ENCODE results near the gene AGK.
"Not testable (repeated sequence)": the region's sequence is repeated elsewhere in the genome, so short reads cannot be mapped to it uniquely, and the experiment has no call there.

Gene AGK

GRCh38 chr7:141557831-141558531, 6.8 kb downstream of the AGK start:
- DNase-seq, result not testable (repeated sequence)

DNA sequence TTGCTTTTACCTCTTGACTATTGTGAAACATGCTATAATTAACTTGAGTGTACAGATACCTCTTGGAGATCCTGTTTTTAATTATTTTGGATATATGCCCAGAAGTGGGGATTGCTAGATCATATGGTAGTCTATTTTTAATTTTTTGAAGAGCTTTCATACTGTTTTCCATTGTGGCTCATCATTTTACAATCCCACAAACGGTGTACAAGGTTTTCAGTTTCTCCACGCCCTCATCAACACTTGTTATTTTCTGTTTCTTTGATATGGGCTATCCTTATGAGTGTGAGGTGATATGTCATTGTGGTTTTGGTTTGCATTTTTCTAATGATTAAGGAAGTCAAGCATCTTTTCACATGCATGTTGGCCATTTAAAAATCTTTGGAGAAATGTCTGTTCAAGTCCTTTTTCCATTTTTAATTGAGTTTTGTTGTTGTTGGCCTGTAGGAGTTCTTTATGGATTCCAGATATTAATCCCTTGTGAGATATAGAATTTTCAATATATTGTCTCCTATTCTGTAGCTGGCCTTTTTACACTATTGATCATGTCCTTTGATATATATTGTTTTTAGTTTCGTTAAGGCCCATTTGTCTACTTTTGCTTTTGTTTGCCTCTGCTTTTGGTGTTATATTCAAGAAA, 7.5 kb downstream of the AGK start:
- DNase-seq, result no peak

- DNase-seq, result no peak
These were observed 8.8 kb downstream of the AGK start for GRCh38 chr7:141559961-141560360.

GRCh38 chr7:141562036-141562435, 10.8 kb downstream of the AGK start:
- DNase-seq, result no peak

- no peak for DNase-seq
These were observed 11.3 kb downstream of the AGK start for GRCh38 chr7:141562543-141562942.

DNA sequence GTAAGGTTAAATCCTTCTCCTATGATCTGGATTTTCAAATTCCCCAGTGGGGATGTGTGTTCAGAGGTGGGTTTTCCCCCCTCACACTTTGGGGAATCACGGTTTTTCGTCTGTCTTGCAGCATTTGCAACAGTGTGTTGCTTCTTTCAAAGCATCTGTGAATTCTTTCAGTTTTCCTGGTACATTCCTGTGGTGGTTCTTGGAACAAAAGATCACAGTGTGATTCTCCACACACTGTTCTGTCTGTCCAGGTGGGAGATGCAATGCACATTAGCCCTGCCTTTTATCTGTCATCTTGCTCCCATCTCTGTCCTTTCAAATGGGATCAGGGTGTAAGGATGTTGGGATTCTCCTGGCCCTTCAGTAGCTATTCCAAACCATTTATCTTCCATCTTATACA, 11.8 kb downstream of the AGK start:
- no peak for DNase-seq

DNA sequence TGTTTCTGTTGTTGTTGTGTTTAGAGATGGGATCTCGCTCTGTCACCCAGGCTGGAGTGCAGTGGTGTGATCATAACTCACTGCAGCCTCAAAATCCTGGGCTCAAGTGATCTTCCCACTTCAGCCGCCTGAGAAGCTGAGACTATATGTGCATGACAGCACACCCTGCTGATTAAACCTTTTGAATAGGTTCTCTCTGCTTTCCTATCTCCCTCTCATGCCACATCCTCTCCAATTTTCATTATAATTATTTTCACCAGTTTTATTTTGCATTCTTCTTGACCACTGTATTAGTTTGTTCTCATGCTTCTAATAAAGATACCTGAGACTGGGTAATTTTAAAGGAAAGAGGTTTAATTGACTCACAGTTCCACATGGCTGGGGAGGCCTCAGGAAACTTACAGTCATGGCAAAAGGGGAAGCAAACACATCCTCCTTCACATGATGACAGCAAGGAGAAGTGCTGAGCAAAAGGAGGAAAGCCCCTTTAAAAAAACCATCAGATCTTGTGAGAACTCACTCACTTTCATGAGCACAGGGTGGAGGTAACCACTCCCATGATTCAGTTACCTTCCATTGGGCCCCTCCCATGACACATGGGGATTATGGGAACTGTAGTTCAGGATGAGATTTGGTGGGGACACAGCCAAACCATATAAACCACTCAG, 12.9 kb downstream of the AGK start:
- DNase-seq, result no peak

- DNase-seq, result no peak
These were observed 16.2 kb downstream of the AGK start for GRCh38 chr7:141567432-141567831.

GRCh38 chr7:141568227-141568626, 17.0 kb downstream of the AGK start:
- no peak for DNase-seq

- DNase-seq, result no peak
These were observed 19.8 kb downstream of the AGK start for GRCh38 chr7:141571059-141571458.

DNA sequence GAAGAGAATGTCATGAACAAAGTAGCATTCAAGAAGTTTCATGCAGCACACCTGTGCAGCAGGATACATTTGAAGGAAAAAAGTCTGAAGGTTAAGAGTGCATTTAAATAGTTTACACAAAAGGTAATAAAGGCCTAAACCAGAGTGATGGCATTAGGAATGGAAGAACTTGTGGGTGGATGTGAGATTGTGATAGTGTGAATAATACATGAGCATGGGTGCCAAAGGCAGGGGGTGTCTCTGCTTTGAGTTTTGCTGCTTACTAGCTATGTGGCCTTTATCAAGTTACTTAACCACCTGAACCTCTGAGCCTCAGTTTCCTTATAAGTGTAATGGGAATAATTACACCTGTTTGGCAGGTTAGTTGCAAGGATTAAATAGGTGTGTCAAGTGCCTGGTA, 21.0 kb downstream of the AGK start:
- DNase-seq, result no peak

DNA sequence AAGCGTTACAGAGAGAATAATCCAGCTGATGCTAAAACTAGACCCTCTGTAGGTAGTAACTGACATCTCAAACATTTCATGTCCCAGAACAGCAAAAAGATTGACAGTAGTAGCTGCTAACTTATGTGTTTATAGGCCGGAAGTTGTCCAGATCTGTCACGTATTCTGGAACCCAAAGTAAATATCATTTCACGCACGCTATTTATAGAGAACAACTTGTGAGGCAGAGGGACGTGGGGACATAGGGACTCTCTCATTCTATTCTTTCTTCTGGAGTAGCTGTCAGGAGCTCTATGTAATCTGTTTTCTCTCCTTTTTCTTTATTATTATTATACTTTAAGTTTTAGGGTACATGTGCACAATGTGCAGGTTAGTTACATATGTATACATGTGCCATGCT, 22.3 kb downstream of the AGK start:
- DNase-seq, result no peak

- DNase-seq, result no peak
These were observed 24.0 kb downstream of the AGK start for GRCh38 chr7:141575164-141575563.

DNA sequence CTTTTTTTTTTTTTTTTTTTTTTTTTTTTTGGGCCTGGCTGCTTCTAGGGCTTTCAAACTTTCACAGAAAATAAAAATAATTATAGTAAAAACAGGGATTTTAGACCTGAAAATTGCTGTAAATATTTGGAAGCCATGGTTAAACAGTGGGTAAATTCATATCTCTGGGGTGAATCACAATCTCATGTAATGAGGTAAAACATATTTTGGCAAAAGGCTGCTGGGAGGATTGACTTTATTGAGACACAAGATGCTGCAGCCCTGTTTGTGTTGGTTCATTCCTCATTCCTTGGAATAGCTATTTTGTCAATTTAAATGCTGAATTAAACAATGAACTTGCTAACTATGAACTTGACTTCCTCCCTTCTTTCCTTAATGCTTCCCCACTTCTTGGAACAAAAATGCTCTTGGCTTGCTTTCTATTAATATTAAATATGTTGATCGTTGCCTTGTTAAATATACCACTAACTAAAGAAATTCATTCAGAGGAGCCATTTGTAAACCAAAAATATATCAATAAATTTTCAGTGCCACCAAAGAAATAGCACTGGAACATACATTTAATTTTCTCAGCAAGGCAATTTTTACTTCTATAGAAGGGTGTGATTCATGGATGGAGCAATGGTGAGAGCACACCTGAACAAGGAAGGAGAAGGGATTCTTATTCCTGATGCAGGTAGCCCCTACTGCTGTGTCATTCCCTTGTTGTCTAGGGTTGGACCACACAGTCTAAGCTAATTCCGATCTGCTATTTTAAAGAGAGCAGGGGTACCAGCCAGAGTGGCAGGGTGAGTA, 24.6 kb downstream of the AGK start:
- no peak for DNase-seq

DNA sequence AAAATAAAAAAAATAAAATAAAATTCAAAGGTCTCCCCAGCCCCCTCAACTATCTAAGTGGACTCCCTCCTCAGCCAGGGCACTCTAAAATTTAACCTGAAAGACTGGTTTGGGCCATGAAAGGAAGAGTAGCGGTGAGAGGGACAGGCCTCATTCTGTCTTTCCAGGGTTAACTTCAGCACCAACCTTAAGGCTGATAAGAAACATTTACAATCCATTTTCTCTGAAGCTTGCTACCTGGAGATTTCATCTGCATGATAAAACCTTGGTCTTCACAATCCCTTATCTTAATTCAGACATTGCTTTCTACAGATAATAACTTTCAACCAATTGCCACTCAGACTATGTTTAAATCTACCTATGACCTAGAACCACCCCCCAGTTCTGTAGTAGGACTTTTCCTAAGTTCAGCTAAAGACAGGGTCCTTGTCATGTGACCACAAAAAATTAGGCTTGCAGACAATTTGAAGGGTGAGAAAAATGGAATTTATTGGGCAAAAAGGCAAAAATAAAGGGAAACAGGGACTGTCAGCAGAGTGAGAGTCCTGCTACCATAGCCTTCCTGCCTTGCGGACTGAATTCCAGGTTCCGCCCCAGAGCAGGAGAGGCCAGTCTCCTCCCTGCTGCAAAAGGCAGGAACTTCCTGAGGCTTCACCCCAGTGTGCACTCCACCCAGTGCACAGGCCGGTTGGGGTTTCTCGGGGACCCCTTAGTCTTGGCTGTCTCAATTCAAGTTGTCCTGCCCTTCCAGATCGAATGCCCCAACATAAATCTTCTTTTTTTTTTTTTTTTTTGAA, 26.0 kb downstream of the AGK start:
- no peak for DNase-seq

- DNase-seq, result not testable (repeated sequence)
These were observed 28.7 kb downstream of the AGK start for GRCh38 chr7:141579953-141580352.

- not testable (repeated sequence) for DNase-seq
These were observed 30.9 kb downstream of the AGK start for GRCh38 chr7:141582063-141582462.

GRCh38 chr7:141584935-141585334, 33.7 kb downstream of the AGK start:
- no peak for DNase-seq

GRCh38 chr7:141585592-141586510, 34.6 kb downstream of the AGK start:
- DNase-seq, result no peak

DNA sequence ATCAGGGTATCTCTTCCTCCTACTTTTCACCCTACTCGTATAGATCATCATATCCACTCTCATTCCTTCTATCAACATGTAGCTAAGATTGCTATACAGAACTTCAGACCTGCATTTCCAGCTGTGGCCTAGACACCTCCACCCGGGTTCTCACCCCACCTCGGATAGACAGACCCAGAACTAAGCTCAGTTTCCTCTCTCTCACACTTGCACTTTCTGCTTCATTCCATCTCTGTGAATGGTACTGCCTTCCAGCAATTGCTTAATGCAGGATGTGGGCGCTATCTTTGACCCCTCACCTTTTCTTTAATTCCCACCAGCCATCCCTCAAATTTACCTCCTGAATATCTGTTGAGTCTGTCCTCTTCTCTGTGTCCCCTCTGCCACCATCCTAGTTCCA, 35.7 kb downstream of the AGK start:
- no peak for DNase-seq

DNA sequence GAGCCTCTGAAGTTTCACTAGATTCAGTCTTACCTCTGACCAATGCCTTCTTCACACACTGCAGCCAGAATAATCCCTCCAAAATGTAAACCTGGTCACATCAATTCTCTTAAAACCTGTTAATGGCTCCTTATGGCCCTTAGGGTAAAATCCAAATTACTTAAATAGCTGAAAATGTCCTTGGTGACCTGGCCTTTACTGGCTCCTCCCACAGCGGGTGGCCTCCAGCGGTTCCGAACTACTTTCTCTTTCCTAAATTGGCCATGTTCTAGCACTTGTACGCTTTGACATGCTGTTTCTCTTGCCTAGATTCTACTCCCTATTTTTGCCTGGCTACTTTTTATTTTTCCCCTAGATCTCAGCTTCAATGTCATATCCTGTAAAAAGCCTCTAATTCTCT, 36.1 kb downstream of the AGK start:
- DNase-seq, result no peak

- DNase-seq, result no peak
These were observed 37.7 kb downstream of the AGK start for GRCh38 chr7:141588912-141589311.

Data from activated CD8-positive, alpha-beta memory T cell treated with anti-CD3 and anti-CD28 coated beads for 24 hours (primary cell).